Karpas-422 (cell line): ENCODE data around the gene RRP9. TPM values are rescaled to one million over a fixed set of nuclear protein-coding genes. Genes with fewer than 3 reads are reported as not detected.

Experiments used
- DNase-seq: peaks from one replicate; pipeline ENCODE4 v3.0.0-alpha.2; 2015
- H2AFZ ChIP-seq: fragments of 200-600 bp; sonication (generic); 2 replicates; pipeline ENCODE4 v1.6.1; 2014; ENCODE audit warnings: antibody characterized with exemption, low read length, mixed read lengths
- H3K27ac ChIP-seq: fragments of 200-600 bp; sonication (generic); 2 replicates; pipeline ENCODE4 v1.5.1; 2014; ENCODE audit warnings: mild to moderate bottlenecking, low read length, moderate library complexity
- H3K27me3 ChIP-seq: fragments of 200-600 bp; sonication (generic); 2 replicates; pipeline ENCODE4 v1.6.1; 2014; ENCODE audit warnings: low read length, mixed read lengths
- H3K36me3 ChIP-seq: fragments of 200-600 bp; sonication (generic); 2 replicates; pipeline ENCODE4 v1.6.1; 2014; ENCODE audit warnings: low read length, mixed read lengths; ENCODE audit not compliant: insufficient read depth
- H3K4me1 ChIP-seq: fragments of 200-600 bp; sonication (generic); 2 replicates; pipeline ENCODE4 v1.6.1; 2014; ENCODE audit warnings: mild to moderate bottlenecking, low read length, mixed read lengths
- H3K4me2 ChIP-seq: fragments of 200-600 bp; sonication (generic); 2 replicates; pipeline ENCODE4 v1.6.1; 2014; ENCODE audit warnings: low read length, low read depth, mild to moderate bottlenecking; ENCODE audit not compliant: poor library complexity, severe bottlenecking
- H3K4me3 ChIP-seq: fragments of 200-600 bp; sonication (generic); 2 replicates; pipeline ENCODE4 v1.5.1; 2014; ENCODE audit warnings: mild to moderate bottlenecking, antibody characterized with exemption, low read length, mixed read lengths
- H3K79me2 ChIP-seq: fragments of 200-600 bp; sonication (generic); 2 replicates; pipeline ENCODE4 v1.6.1; 2014; ENCODE audit warnings: mild to moderate bottlenecking, low read length, mixed read lengths
- H3K9ac ChIP-seq: fragments of 200-600 bp; sonication (generic); 2 replicates; pipeline ENCODE4 v1.6.0; 2014; ENCODE audit warnings: low read length
- H3K9me2 ChIP-seq: fragments of 200-600 bp; sonication (generic), shearing (Covaris generic); replicated peaks from 2 replicates; pipeline ENCODE4 v1.6.0; 2014; ENCODE audit warnings: mild to moderate bottlenecking, low read length, moderate library complexity; ENCODE audit not compliant: insufficient read depth
- H3K9me3 ChIP-seq: fragments of 300-700, 200-600 bp; sonication (generic); 2 replicates; pipeline ENCODE4 v1.6.1; 2014; ENCODE audit warnings: low read length, mixed read lengths
- H4K20me1 ChIP-seq: fragments of 200-600 bp; sonication (generic); 2 replicates; pipeline ENCODE4 v1.6.1; 2014; ENCODE audit warnings: mild to moderate bottlenecking, antibody characterized with exemption, low read length, low read depth; ENCODE audit not compliant: insufficient read depth
- total RNA-seq: library from RNA; depleted of rRNA; stranded (reverse); fragments of >200 nt; shearing (Covaris generic); gene quantifications from 2 replicates; pipeline ENCODE4 v1.2.3, GENCODE V29; 2014; ENCODE audit warnings: low replicate concordance

RRP9 gene
- total RNA-seq, 1 experiment from 2014 or later: 15.1 TPM

DNA sequence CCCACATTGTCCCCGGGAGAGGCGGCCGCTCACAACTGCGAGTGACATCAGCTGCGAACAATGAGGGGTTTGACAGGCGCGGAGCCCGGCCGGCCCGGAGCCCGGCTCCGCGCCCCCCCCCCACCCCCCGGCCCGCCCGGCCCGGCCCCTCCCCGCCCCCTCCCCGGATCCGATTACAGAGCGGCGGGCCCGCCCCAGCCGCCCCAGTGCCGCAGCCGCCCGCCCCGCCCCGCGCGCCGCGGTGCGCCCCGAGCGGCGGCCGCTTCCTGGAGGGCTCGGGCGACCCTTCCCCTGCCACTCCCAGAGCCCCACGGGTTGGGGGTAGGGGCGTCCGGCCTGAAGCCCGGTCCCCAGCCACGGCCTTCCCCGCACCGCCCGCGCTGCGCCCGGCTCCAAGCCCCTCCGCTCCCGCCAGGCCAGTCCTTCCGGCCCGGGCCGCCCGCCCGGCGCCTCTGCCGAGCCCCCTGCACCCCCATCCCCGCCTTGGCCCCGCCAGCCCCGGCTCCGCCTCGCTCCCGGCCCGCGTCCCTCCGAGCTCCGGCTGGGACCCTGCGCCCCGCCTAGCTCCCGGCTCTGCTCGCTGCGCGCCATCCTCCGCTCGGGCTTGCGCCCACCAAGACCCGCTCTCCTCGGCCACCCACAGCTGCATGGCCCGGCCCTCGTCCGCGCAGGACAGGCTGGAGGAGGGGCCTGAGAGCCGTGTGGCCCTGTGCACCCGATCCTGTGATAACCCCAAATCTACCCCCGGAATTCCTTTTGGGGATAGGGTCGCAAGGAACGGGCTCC lies 25.9 kb upstream of the RRP9 start, which contains the start of gene PCBP4:
TSS of gene PCBP4 (minus strand) at position 71 of the 786 bp plus-strand sequence. CDS start 6,214 bp downstream, outside the sequence.
- Histone ChIP-seq H4K20me1 (peaks cover 5% of the 10 kb centered on the region; the same call in 1 of the 2 replicates), H3K9me2 (no peaks in the 10 kb centered on the region), H3K36me3 (0 out of 2 replicates have a peak, but pooled peaks cover 2% of the 10 kb centered on the region), H3K27me3 (no peaks in the 10 kb centered on the region), H3K27ac (peak within 1 kb of the TSS; percentile 75), H2AFZ (no peak within 1 kb of the TSS), H3K9ac (peak within 1 kb of the TSS; percentile 82), H3K4me3 (peak within 1 kb of the TSS; percentile 79), H3K79me2 (peaks cover 10% of the 10 kb centered on the region), H3K4me1 (peaks cover 47% of the 10 kb centered on the region), H3K9me3 (no peaks in the 10 kb centered on the region), H3K4me2 (peak within 1 kb of the TSS; percentile 84)
- peak; percentile 79 for DNase-seq

DNA sequence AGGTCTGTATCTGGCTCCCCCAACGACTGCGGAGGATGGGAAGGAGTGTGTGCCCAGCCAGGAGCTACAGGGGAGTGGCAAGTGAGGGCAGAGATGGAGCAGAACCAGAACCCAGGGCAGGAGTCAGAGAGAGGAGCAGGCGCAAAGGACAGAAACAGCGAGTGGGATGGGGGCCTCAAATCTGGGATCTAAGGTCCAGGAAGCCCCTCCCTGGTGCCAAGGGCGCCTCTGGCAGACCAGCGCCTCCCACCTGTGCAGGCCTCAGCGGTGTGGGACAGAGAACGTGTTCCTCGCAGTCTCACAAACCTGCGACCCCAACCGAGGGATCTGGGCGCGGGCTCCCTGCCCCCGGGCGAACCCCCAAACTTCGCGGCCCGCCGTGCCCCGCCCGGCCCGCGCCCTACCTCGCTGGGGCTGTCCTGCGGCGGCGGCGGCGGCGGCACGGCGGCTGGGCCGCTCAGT lies 25.2 kb upstream of the RRP9 start:
- Histone ChIP-seq H3K79me2 (peaks cover 6% of the 10 kb centered on the region; the same call in 1 of the 2 replicates), H3K4me3 (peak overlapping the region; percentile 69), H3K27ac (no peak overlapping the region), H3K4me2 (peak overlapping the region; percentile 84), H3K9ac (peak overlapping the region; percentile 68), H3K27me3 (no peaks in the 10 kb centered on the region), H4K20me1 (peaks cover 11% of the 10 kb centered on the region; the same call in 1 of the 2 replicates), H3K9me3 (no peaks in the 10 kb centered on the region), H3K9me2 (no peaks in the 10 kb centered on the region), H3K4me1 (peaks cover 42% of the 10 kb centered on the region), H3K36me3 (0 out of 2 replicates have a peak, but pooled peaks cover 2% of the 10 kb centered on the region), H2AFZ (no peak overlapping the region)
- DNase-seq: no peak

DNA sequence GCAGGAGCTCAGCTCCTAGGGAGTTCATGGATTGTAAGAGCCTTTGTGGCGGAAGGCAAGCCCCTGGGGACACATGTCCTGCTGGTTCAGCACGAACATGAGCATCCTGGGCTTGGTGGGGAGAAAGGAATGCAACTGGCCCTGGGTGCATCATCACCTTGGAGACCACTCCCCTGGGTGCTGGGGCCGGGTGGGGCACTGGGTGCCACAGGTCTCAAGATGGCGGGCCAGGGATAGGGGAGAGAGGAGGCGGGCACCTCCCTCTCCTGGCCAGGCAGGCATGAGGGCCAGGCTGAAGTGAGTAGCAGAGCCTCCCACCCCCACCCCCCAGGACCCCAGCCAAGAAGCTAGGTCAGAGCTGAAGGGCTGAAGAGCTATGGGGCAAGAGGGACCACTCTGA lies 24.8 kb upstream of the RRP9 start:
- DNase-seq: no peak
- Histone ChIP-seq H3K9me2 (no peaks in the 10 kb centered on the region), H3K4me3 (peak overlapping the region; percentile 69), H3K9ac (peak overlapping the region; percentile 68), H3K4me2 (peak overlapping the region; percentile 84), H2AFZ (no peak overlapping the region), H4K20me1 (peaks cover 11% of the 10 kb centered on the region), H3K9me3 (no peaks in the 10 kb centered on the region), H3K36me3 (0 out of 2 replicates have a peak, but pooled peaks cover 2% of the 10 kb centered on the region), H3K27me3 (no peaks in the 10 kb centered on the region), H3K4me1 (peaks cover 40% of the 10 kb centered on the region), H3K79me2 (peaks cover 4% of the 10 kb centered on the region; the same call in 1 of the 2 replicates), H3K27ac (no peak overlapping the region)

DNA sequence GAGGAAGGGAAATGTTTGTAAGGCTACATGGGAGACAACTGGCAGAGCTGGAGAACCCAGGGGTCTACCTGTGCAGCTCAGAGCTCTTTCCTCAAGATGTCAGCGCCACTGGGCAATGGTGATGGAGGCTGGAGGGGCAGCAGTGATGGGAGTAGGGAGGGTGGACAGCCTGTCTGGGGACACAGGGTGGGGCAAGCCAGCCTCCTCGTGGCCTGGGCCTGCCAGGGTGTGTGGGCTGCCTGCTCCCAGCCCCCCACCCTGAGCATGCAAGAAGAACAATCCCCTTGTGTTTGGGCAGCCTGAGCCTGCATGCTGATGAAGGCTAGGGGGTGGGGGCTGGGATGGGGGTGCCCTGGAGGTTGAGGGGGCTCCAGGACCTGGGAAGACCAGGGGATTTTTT lies 24.3 kb upstream of the RRP9 start:
- 0 out of 2 replicates have a peak overlapping the region, but pooled peaks have one; percentile 69 for H3K4me3 ChIP-seq
- H3K4me2 ChIP-seq: peak overlapping the region; percentile 84

DNA sequence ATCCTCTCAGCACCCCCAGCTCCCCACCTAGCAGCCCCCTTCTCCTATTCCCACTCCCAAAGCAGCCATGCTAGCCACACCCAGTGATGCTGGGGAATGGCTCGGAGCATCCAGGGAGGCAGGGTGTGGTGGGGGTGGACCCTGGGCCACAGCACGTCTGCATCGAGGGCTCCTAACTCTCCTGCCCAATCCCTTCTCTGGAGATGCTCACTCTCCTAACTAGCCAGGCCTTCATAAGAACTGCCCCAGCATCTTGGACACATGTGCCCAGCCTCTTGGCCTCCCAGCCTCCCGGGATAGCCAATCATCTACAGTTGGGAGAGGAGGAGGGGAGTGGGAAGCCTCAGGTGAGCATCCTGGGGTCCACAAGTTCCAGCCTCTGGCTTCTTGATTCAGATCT lies 22.8 kb upstream of the RRP9 start:
- no peaks in the 10 kb centered on the region for H3K79me2 ChIP-seq
- H4K20me1 ChIP-seq: peaks cover 11% of the 10 kb centered on the region
- H3K36me3 ChIP-seq: no peaks in the 10 kb centered on the region
- H3K9me2 ChIP-seq: no peaks in the 10 kb centered on the region
- H3K4me2 ChIP-seq: no peak overlapping the region
- no peak overlapping the region for H3K27ac ChIP-seq
- H3K9ac ChIP-seq: no peak overlapping the region
- H3K4me1 ChIP-seq: peaks cover 27% of the 10 kb centered on the region
- H2AFZ ChIP-seq: no peak overlapping the region
- no peak overlapping the region for H3K4me3 ChIP-seq
- no peaks in the 10 kb centered on the region for H3K27me3 ChIP-seq
- no peaks in the 10 kb centered on the region for H3K9me3 ChIP-seq
- DNase-seq: no peak

More for the DNA sequence above, 24.3 kb upstream of the RRP9 start:
- H3K9ac ChIP-seq: peak overlapping the region; percentile 68; the same call in 1 of the 2 replicates
- no peak overlapping the region for H3K27ac ChIP-seq
- H3K9me3 ChIP-seq: no peaks in the 10 kb centered on the region
- DNase-seq: no peak
- peaks cover 11% of the 10 kb centered on the region for H4K20me1 ChIP-seq
- H3K36me3 ChIP-seq: 0 out of 2 replicates have a peak, but pooled peaks cover 2% of the 10 kb centered on the region
- no peaks in the 10 kb centered on the region for H3K27me3 ChIP-seq
- no peak overlapping the region for H2AFZ ChIP-seq
- no peaks in the 10 kb centered on the region for H3K9me2 ChIP-seq
- H3K4me1 ChIP-seq: peaks cover 36% of the 10 kb centered on the region
- H3K79me2 ChIP-seq: no peaks in the 10 kb centered on the region

DNA sequence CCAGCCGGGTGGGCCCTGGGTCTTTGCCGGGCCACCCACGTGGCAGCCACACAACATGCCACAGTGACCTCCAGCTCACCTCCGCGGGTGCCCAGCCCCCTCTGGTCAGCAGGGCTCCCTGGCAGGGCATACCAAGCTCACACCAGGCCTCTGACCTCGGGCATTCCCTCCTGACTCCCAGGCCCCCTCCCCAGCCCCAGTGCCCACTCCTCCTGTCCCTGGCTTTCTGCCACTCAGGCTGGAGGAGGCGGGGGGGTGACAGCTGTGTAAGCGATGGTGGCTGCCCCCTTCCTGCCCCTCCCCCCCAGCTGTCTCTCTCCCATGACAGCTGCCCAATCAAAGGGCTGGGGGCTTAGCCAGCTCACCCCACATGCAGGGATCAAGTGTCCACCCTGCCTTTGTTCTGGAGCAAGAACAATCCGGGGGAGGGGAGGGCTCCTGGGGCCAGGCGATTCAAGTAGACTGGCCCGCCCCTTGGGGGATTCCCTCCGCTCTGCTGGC lies 22.3 kb upstream of the RRP9 start:
- Histone ChIP-seq H3K4me1 (peaks cover 24% of the 10 kb centered on the region), H3K9me3 (no peaks in the 10 kb centered on the region), H3K27ac (no peak overlapping the region)

DNA sequence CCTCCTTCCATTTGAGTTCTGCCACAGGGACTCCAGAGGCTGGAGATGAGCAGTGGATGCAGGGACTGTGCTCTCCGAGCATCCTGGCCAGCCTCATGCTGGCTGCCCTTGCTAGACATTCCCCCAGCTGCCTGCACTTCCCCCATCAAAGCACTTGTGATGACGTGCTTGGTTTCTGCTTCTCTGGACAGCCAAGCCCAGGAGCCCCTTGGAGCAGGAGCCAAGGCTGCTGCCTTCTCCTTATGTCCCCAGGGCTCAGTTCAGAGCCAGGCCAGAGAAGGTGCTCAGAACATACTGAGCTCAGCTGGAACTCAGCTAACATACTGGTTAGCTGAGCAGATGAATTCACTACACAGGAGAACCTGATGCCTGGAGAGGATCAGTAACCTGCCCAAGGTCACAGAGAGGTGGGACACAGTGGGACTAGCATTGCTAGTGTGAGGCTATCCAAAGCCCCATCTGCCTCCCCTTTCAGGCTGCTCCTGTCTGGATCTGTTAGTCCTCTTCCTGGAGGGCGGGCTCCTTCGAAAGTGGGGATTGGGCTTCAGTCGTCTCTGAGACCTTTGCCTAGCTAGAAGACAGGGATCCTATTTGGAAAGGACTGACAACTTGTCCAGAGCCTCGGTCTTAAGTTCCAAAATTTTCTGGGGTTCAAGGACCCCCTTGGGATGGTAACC lies 21.3 kb upstream of the RRP9 start:
- H2AFZ ChIP-seq: no peak overlapping the region
- H3K9ac ChIP-seq: no peak overlapping the region
- no peaks in the 10 kb centered on the region for H3K36me3 ChIP-seq
- no peaks in the 10 kb centered on the region for H3K9me3 ChIP-seq
- H3K27ac ChIP-seq: no peak overlapping the region
- no peak overlapping the region for H3K4me2 ChIP-seq
- DNase-seq: no peak
- H3K79me2 ChIP-seq: no peaks in the 10 kb centered on the region
- peaks cover 11% of the 10 kb centered on the region for H4K20me1 ChIP-seq
- no peaks in the 10 kb centered on the region for H3K27me3 ChIP-seq
- H3K9me2 ChIP-seq: no peaks in the 10 kb centered on the region
- H3K4me3 ChIP-seq: no peak overlapping the region
- peaks cover 14% of the 10 kb centered on the region for H3K4me1 ChIP-seq

More for the DNA sequence above, 22.3 kb upstream of the RRP9 start:
- no peaks in the 10 kb centered on the region for H3K27me3 ChIP-seq
- no peaks in the 10 kb centered on the region for H3K36me3 ChIP-seq
- H3K9me2 ChIP-seq: no peaks in the 10 kb centered on the region
- H3K4me3 ChIP-seq: no peak overlapping the region
- no peak overlapping the region for H3K4me2 ChIP-seq
- H3K79me2 ChIP-seq: no peaks in the 10 kb centered on the region
- H2AFZ ChIP-seq: no peak overlapping the region
- H3K9ac ChIP-seq: no peak overlapping the region
- peaks cover 11% of the 10 kb centered on the region for H4K20me1 ChIP-seq
- no peak for DNase-seq
